Liver (tissue), 9 donors: ENCODE measurements around the gene SHF. TPM values are rescaled to one million over a fixed set of nuclear protein-coding genes. Genes with fewer than 3 reads are reported as not detected.

Experiments used
- DNase-seq: peaks from one replicate; pipeline ENCODE4 v3.0.0-alpha.2; 2017; ENCODE audit warnings: low spot score
- H3K27ac ChIP-seq, 2 donors: one replicate each; pipeline ENCODE4 v1.7.0; 2013; ENCODE audit warnings: inconsistent platforms in 2 of 2, low read length in 2 of 2, control low read depth in 1 of 2, low read depth in 1 of 2, mild to moderate bottlenecking in 1 of 2
- H3K27me3 ChIP-seq, 4 donors: one replicate each; pipeline versions ENCODE4 v1.6.1 to v1.7.0; 2013; ENCODE audit warnings: low read length in 3 of 4, inconsistent platforms in 1 of 4, mild to moderate bottlenecking in 1 of 4, moderate library complexity in 1 of 4; ENCODE audit not compliant: control insufficient read depth in 4 of 4, insufficient read depth in 4 of 4
- H3K36me3 ChIP-seq, 4 donors: one replicate each; pipeline versions ENCODE4 v1.6.1 to v1.7.0; 2013; ENCODE audit warnings: low read length in 3 of 4, mild to moderate bottlenecking in 3 of 4, low read depth in 1 of 4, moderate library complexity in 1 of 4; ENCODE audit not compliant: control insufficient read depth in 4 of 4, insufficient read depth in 3 of 4
- H3K4me1 ChIP-seq, 4 donors: one replicate each; pipeline versions ENCODE4 v1.6.1 to v1.7.0; 2013; ENCODE audit warnings: low read length in 3 of 4, mild to moderate bottlenecking in 3 of 4, moderate library complexity in 1 of 4; ENCODE audit not compliant: control insufficient read depth in 4 of 4, insufficient read depth in 4 of 4
- H3K4me3 ChIP-seq, 3 donors: one replicate each; pipeline versions ENCODE4 v1.6.1 to v1.7.0; 2013; ENCODE audit warnings: low read length in 3 of 3, control low read depth in 1 of 3, low read depth in 1 of 3, mild to moderate bottlenecking in 1 of 3
- H3K9ac ChIP-seq, 2 donors: one replicate each; pipeline ENCODE4 v1.7.0; 2013; ENCODE audit warnings: low read length in 2 of 2, mild to moderate bottlenecking in 2 of 2, moderate library complexity in 2 of 2, control low read depth in 1 of 2, low read depth in 1 of 2
- H3K9me3 ChIP-seq, 4 donors: one replicate each; pipeline versions ENCODE4 v1.6.1 to v1.7.0; 2013; ENCODE audit warnings: low read length in 3 of 4; ENCODE audit not compliant: control insufficient read depth in 4 of 4
- CTCF ChIP-seq: fragments of 150-350 bp; IDR thresholded peaks from 2 replicates; pipeline ENCODE4 v1.5.1; 2017; ENCODE audit warnings: improper control_type of control experiment, low read depth, low read length; ENCODE audit not compliant: missing input control
- EGR1 ChIP-seq, 2 donors: IDR thresholded peaks; 2 replicates each; pipeline ENCODE4 v1.6.1; 2016 to 2018; ENCODE audit warnings: antibody characterized with exemption in 2 of 2, low read depth in 2 of 2
- FOXA2 ChIP-seq: IDR thresholded peaks from 2 replicates; pipeline ENCODE4 v1.6.1; 2016; ENCODE audit warnings: antibody characterized with exemption
- GABPA ChIP-seq, 2 donors: IDR thresholded peaks in 1 of 2; conservative IDR thresholded peaks in 1 of 2; 2 replicates each; pipeline ENCODE4 v1.6.1; 2016; ENCODE audit warnings: antibody characterized with exemption in 2 of 2, mild to moderate bottlenecking in 1 of 2, moderate library complexity in 1 of 2
- HNF4A ChIP-seq, 2 donors: conservative IDR thresholded peaks; 2 replicates each; pipeline ENCODE4 v1.6.1; 2016; ENCODE audit warnings: antibody characterized with exemption in 2 of 2, mild to moderate bottlenecking in 2 of 2
- HNF4G ChIP-seq: IDR thresholded peaks from 2 replicates; pipeline ENCODE4 v1.6.1; 2016; ENCODE audit warnings: antibody characterized with exemption
- JUND ChIP-seq, 2 donors: IDR thresholded peaks; 2 replicates each; pipeline ENCODE4 v1.6.1; 2016; ENCODE audit warnings: antibody characterized with exemption in 2 of 2
- NR2F2 ChIP-seq: IDR thresholded peaks from 2 replicates; pipeline ENCODE4 v1.6.1; 2016; ENCODE audit warnings: antibody characterized with exemption
- REST ChIP-seq: IDR thresholded peaks from 2 replicates; pipeline ENCODE4 v1.6.1; 2016; ENCODE audit warnings: antibody characterized with exemption, mild to moderate bottlenecking
- RXRA ChIP-seq, 2 donors: IDR thresholded peaks; 2 replicates each; pipeline ENCODE4 v1.6.1; 2017 to 2018; ENCODE audit warnings: antibody characterized with exemption in 2 of 2, mild to moderate bottlenecking in 1 of 2
- SP1 ChIP-seq: IDR thresholded peaks from 2 replicates; pipeline ENCODE4 v1.6.1; 2018; ENCODE audit warnings: antibody characterized with exemption, mild to moderate bottlenecking
- TAF1 ChIP-seq: conservative IDR thresholded peaks from 2 replicates; pipeline ENCODE4 v1.6.1; 2016; ENCODE audit warnings: antibody characterized with exemption, mild to moderate bottlenecking
- YY1 ChIP-seq: IDR thresholded peaks from 2 replicates; pipeline ENCODE4 v1.6.1; 2016; ENCODE audit warnings: antibody characterized with exemption, mild to moderate bottlenecking
- WGBS: extraction: QIAGEN DNeasy Blood & Tissue Kit; methylation state at CpG from one replicate; pipeline ENCODE4 v1.1.7; 2013; 5-methylcytosine and 5-hydroxymethylcytosine counted together
- polyA plus RNA-seq, 2 donors: library from polyadenylated mRNA; stranded (reverse) in 1 of 2; unstranded in 1 of 2; fragments of 200-250 nt in 1 of 2; fragments of >200 nt in 1 of 2; fragmentation: Nextera tagmentation in 1 of 2; extraction: Ambion mirVana in 1 of 2; gene quantifications; one replicate each; pipeline versions ENCODE4 v1.2.1 to v1.2.3, GENCODE V29; 2013 to 2015
- total RNA-seq, 2 donors: library from RNA; depleted of rRNA; stranded (reverse); fragments of >200 nt; gene quantifications; one replicate each; pipeline ENCODE4 v1.2.3, GENCODE V29; 2014
- donor health status: healthy.
- donor health status: healthy.
- donor health status: healthy.
- donor health status: healthy.
- donor health status: healthy.

Gene SHF
- total and polyA plus RNA-seq, 4 donors: 4.7 to 15.7 (median 10.1) TPM

- 89% methylated on average over 7 of the region's 7 CpGs for WGBS
- DNase-seq: no peak
- no peak overlapping the region for H3K27ac ChIP-seq
Observed at GRCh38 chr15:45156744-45157455, 30.9 kb downstream of the SHF start.

GRCh38 chr15:45155739-45156138, 32.0 kb downstream of the SHF start:
- no peak for DNase-seq
- no peaks in the 10 kb centered on the region for H3K36me3 ChIP-seq
- H3K4me3 ChIP-seq: no peak overlapping the region
- TF ChIP-seq EGR1 (IDR thresholded peaks at IDR 0.05; ENCODE audit: low read depth in 2 of 2) (no peak), HNF4A (conservative IDR thresholded peaks at IDR 0.05) (no peak), GABPA (IDR thresholded peaks at IDR 0.05 in 1 of 2, conservative IDR thresholded peaks at IDR 0.05 in 1 of 2) (no peak), RXRA (IDR thresholded peaks at IDR 0.05) (no peak), SP1 (no peak), REST (no peak), JUND (IDR thresholded peaks at IDR 0.05) (no peak), YY1 (no peak), NR2F2 (no peak), FOXA2 (no peak)
- H3K27ac ChIP-seq: no peak overlapping the region
- H3K4me1 ChIP-seq: no peaks in the 10 kb centered on the region
- 91% methylated on average over 8 of the region's 8 CpGs for WGBS
- H3K9ac ChIP-seq: no peak overlapping the region
- H3K9me3 ChIP-seq: no peaks in the 10 kb centered on the region
- H3K27me3 ChIP-seq: no peaks in the 10 kb centered on the region

More at GRCh38 chr15:45156744-45157455, 30.9 kb downstream of the SHF start:
- H3K9me3 ChIP-seq: no peaks in the 10 kb centered on the region
- no peaks in the 10 kb centered on the region for H3K4me1 ChIP-seq
- H3K9ac ChIP-seq: no peak overlapping the region
- H3K36me3 ChIP-seq: no peaks in the 10 kb centered on the region
- no peak for TF ChIP-seq TAF1
- TF ChIP-seq FOXA2: no peak
- no peak for TF ChIP-seq GABPA (IDR thresholded peaks at IDR 0.05 in 1 of 2, conservative IDR thresholded peaks at IDR 0.05 in 1 of 2)
- TF ChIP-seq NR2F2: no peak
- TF ChIP-seq CTCF: no peak
- no peak for TF ChIP-seq HNF4G
- H3K27me3 ChIP-seq: no peaks in the 10 kb centered on the region
- H3K4me3 ChIP-seq: no peak overlapping the region
